Transverse colon (tissue), 4 donors: ENCODE results near the gene INSC.

Experiments used
- EP300 ChIP-seq: sonication (generic); formaldehyde crosslinking; IDR thresholded peaks from one replicate; pipeline ENCODE4 v1.6.1; 2017; ENCODE audit warnings: antibody characterized with exemption, low read depth
- POLR2A ChIP-seq: fragments of 450-650 bp; IDR thresholded peaks from one replicate; pipeline ENCODE4 v1.6.1; 2016; ENCODE audit warnings: antibody characterized with exemption, mild to moderate bottlenecking, moderate library complexity
- POLR2AphosphoS5 ChIP-seq, 3 donors: sonication (generic); formaldehyde crosslinking; IDR thresholded peaks; one replicate each; pipeline ENCODE4 v1.6.1; 2016; ENCODE audit warnings: antibody characterized with exemption in 3 of 3
- TF ChIP-seq, protein P1 (sequence below), 5 experiments: fragments of 200-600 bp in 3 of 5; fragments of 450-650 bp in 2 of 5; sonication (generic) in 3 of 5; IDR thresholded peaks; 1 replicate in 2 of 5; 2 replicates in 3 of 5; pipeline ENCODE4 v1.5.1; 2016 to 2017; ENCODE audit warnings: antibody characterized with exemption in 5 of 5, inconsistent platforms in 3 of 5, mild to moderate bottlenecking in 2 of 5, moderate library complexity in 1 of 5

- TF ChIP-seq, protein P1, sequence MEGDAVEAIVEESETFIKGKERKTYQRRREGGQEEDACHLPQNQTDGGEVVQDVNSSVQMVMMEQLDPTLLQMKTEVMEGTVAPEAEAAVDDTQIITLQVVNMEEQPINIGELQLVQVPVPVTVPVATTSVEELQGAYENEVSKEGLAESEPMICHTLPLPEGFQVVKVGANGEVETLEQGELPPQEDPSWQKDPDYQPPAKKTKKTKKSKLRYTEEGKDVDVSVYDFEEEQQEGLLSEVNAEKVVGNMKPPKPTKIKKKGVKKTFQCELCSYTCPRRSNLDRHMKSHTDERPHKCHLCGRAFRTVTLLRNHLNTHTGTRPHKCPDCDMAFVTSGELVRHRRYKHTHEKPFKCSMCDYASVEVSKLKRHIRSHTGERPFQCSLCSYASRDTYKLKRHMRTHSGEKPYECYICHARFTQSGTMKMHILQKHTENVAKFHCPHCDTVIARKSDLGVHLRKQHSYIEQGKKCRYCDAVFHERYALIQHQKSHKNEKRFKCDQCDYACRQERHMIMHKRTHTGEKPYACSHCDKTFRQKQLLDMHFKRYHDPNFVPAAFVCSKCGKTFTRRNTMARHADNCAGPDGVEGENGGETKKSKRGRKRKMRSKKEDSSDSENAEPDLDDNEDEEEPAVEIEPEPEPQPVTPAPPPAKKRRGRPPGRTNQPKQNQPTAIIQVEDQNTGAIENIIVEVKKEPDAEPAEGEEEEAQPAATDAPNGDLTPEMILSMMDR (IDR thresholded peaks at IDR 0.05): no peak
- no peak for TF ChIP-seq POLR2A
- TF ChIP-seq EP300: no peak
- no peak for TF ChIP-seq POLR2AphosphoS5 (IDR thresholded peaks at IDR 0.05)
Measured at GRCh38 chr11:15145151-15145550, 30.4 kb downstream of the INSC start.
